Uterus (tissue), 2 donors: ENCODE data around the gene ADSL.

ENCODE experiments used
- POLR2A ChIP-seq, 2 donors: fragments of 450-650 bp; IDR thresholded peaks; one replicate each; pipeline ENCODE4 v1.6.1; 2016; ENCODE audit warnings: antibody characterized with exemption in 2 of 2, mild to moderate bottlenecking in 1 of 2, moderate library complexity in 1 of 2
- TF ChIP-seq, protein P1 (sequence below), 4 experiments: fragments of 200-600 bp in 2 of 4; fragments of 450-650 bp in 2 of 4; sonication (generic) in 2 of 4; IDR thresholded peaks; one replicate each; pipeline ENCODE4 v1.5.1; 2016 to 2019; ENCODE audit warnings: antibody characterized with exemption in 4 of 4, mild to moderate bottlenecking in 2 of 4, moderate library complexity in 1 of 4

DNA sequence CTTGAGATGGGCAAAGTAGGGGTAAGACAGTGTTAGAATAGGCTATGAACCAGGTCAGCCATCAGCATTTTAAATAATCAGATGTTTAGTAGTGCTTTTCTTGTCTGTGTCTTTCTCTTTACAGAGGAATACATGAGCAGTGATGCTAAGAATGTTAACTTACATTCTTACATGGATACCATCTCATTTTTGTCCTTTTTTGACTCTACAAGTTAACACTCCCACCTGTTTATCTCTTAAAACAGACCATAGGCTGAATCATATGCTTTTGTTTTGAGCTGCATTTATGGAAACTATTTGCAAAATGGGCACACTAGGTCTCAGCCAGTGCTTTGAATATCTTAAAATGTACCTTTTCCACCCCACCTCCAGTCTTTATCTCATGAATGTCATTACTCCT, 25.6 kb upstream of the ADSL start:
- TF ChIP-seq, protein P1, sequence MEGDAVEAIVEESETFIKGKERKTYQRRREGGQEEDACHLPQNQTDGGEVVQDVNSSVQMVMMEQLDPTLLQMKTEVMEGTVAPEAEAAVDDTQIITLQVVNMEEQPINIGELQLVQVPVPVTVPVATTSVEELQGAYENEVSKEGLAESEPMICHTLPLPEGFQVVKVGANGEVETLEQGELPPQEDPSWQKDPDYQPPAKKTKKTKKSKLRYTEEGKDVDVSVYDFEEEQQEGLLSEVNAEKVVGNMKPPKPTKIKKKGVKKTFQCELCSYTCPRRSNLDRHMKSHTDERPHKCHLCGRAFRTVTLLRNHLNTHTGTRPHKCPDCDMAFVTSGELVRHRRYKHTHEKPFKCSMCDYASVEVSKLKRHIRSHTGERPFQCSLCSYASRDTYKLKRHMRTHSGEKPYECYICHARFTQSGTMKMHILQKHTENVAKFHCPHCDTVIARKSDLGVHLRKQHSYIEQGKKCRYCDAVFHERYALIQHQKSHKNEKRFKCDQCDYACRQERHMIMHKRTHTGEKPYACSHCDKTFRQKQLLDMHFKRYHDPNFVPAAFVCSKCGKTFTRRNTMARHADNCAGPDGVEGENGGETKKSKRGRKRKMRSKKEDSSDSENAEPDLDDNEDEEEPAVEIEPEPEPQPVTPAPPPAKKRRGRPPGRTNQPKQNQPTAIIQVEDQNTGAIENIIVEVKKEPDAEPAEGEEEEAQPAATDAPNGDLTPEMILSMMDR (IDR thresholded peaks at IDR 0.05) = no peak
- no peak for TF ChIP-seq POLR2A (IDR thresholded peaks at IDR 0.05)
